Activated T-cell treated with anti-CD3 and anti-CD28 coated beads for 1 hour (primary cell): Measurements from ENCODE around the gene TASP1.

Experiments
- DNase-seq: peaks from one replicate; pipeline ENCODE4 v3.0.0-alpha.2; 2020; ENCODE audit warnings: low read depth

Gene TASP1

GRCh38 chr20:13441388-13441787, 197.3 kb downstream of the TASP1 start:
- no peak for DNase-seq

- no peak for DNase-seq
Observed at GRCh38 chr20:13436530-13436929, 202.2 kb downstream of the TASP1 start.

GRCh38 chr20:13432126-13432525, 206.6 kb downstream of the TASP1 start:
- no peak for DNase-seq

GRCh38 chr20:13430346-13431002, 208.3 kb downstream of the TASP1 start:
- DNase-seq, result no peak

- no peak for DNase-seq
Observed at GRCh38 chr20:13428684-13429083, 210.0 kb downstream of the TASP1 start.

GRCh38 chr20:13426870-13427269, 211.9 kb downstream of the TASP1 start:
- DNase-seq, result no peak

- DNase-seq, result no peak
Observed at GRCh38 chr20:13425381-13426135, 213.2 kb downstream of the TASP1 start.

GRCh38 chr20:13424174-13424833, 214.4 kb downstream of the TASP1 start:
- DNase-seq, result no peak

GRCh38 chr20:13423472-13424173, 215.1 kb downstream of the TASP1 start:
- DNase-seq, result no peak

- DNase-seq, result no peak
Observed at GRCh38 chr20:13422637-13423036, 216.1 kb downstream of the TASP1 start.

GRCh38 chr20:13420625-13421024, 218.1 kb downstream of the TASP1 start:
- DNase-seq, result no peak

GRCh38 chr20:13419477-13419876, 219.3 kb downstream of the TASP1 start:
- DNase-seq, result no peak

- no peak for DNase-seq
Observed at GRCh38 chr20:13418263-13419229, 220.2 kb downstream of the TASP1 start.

- DNase-seq, result no peak
Observed at GRCh38 chr20:13416531-13416930, 222.2 kb downstream of the TASP1 start.

GRCh38 chr20:13412806-13413445, 225.8 kb downstream of the TASP1 start:
- no peak for DNase-seq

- no peak for DNase-seq
Observed at GRCh38 chr20:13404293-13404692, 234.4 kb downstream of the TASP1 start.

- DNase-seq, result no peak
Observed at GRCh38 chr20:13403453-13403852, 235.3 kb downstream of the TASP1 start.

GRCh38 chr20:13402986-13403385, 235.7 kb downstream of the TASP1 start:
- no peak for DNase-seq

- DNase-seq, result no peak
Observed at GRCh38 chr20:13402171-13402760, 236.5 kb downstream of the TASP1 start.

- no peak for DNase-seq
Observed at GRCh38 chr20:13401596-13401995, 237.1 kb downstream of the TASP1 start.
